GM23338 (cell line): Measurements from ENCODE around the gene C11orf24. TPM values are rescaled to one million over a fixed set of nuclear protein-coding genes. Genes with fewer than 3 reads are reported as not detected.

Source experiments
- ATAC-seq: fragments of 200-7000 bp; cut with Tn5 transposase; 3 replicates; pipeline ENCODE4 v1.9.1; 2020
- DNase-seq: peaks from one replicate; pipeline ENCODE4 v3.0.0-alpha.2; 2015; ENCODE audit warnings: low spot score
- H2AFZ ChIP-seq: fragments of 200-600 bp; sonication (generic); 2 replicates; pipeline ENCODE4 v1.8.0; 2016; ENCODE audit warnings: antibody characterized with exemption, mild to moderate bottlenecking, moderate library complexity
- H3F3A ChIP-seq: fragments of 200-600 bp; sonication (generic); replicated peaks from 2 replicates; pipeline ENCODE4 v1.8.0; 2017; ENCODE audit warnings: antibody characterized with exemption, mixed run types, low read depth
- H3K27ac ChIP-seq: fragments of 200-600 bp; sonication (generic); 2 replicates; pipeline ENCODE4 v1.6.1; 2016; ENCODE audit warnings: low read depth
- H3K27me3 ChIP-seq: fragments of 200-600 bp; sonication (generic); 2 replicates; pipeline ENCODE4 v1.8.0; 2016; ENCODE audit warnings: mild to moderate bottlenecking, mixed run types, moderate library complexity; ENCODE audit not compliant: insufficient read depth
- H3K36me3 ChIP-seq: fragments of 200-600 bp; sonication (generic); 2 replicates; pipeline ENCODE4 v1.8.0; 2016; ENCODE audit warnings: mild to moderate bottlenecking; ENCODE audit not compliant: insufficient read depth
- H3K4me1 ChIP-seq: fragments of 200-600 bp; sonication (generic); 2 replicates; pipeline ENCODE4 v1.8.0; 2016; ENCODE audit warnings: mild to moderate bottlenecking, moderate library complexity; ENCODE audit not compliant: insufficient read depth
- H3K4me2 ChIP-seq: fragments of 200-600 bp; sonication (generic); 2 replicates; pipeline ENCODE4 v1.7.1; 2017; ENCODE audit warnings: mixed run types
- H3K4me3 ChIP-seq: fragments of 200-600 bp; sonication (generic); 2 replicates; pipeline ENCODE4 v1.6.1; 2016; ENCODE audit warnings: mixed run types
- H3K79me2 ChIP-seq: fragments of 200-600 bp; sonication (generic); replicated peaks from 2 replicates; pipeline ENCODE4 v1.8.0; 2017; ENCODE audit warnings: mild to moderate bottlenecking; ENCODE audit not compliant: insufficient read depth
- H3K9me2 ChIP-seq: fragments of 200-600 bp; sonication (generic); 2 replicates; pipeline ENCODE4 v1.8.0; 2017; ENCODE audit not compliant: insufficient read depth
- H4K20me1 ChIP-seq: fragments of 200-600 bp; sonication (generic); replicated peaks from 2 replicates; pipeline ENCODE4 v1.8.0; 2017; ENCODE audit warnings: mild to moderate bottlenecking; ENCODE audit not compliant: insufficient read depth
- H3K27ac Mint-ChIP-seq: 2 replicates; pipeline ENCODE4 v1.8.0; 2020; ENCODE audit warnings: inconsistent platforms, mild to moderate bottlenecking, moderate library complexity, mixed read lengths
- H3K27me3 Mint-ChIP-seq: 3 replicates; pipeline ENCODE4 v1.8.0; 2022; ENCODE audit warnings: low read depth, mild to moderate bottlenecking, moderate library complexity, mixed read lengths, inconsistent platforms; ENCODE audit not compliant: insufficient read depth, poor library complexity
- H3K36me3 Mint-ChIP-seq: 3 replicates; pipeline ENCODE4 v1.8.0; 2021; ENCODE audit warnings: low read depth, mild to moderate bottlenecking, inconsistent platforms, moderate library complexity, mixed read lengths
- H3K4me1 Mint-ChIP-seq: 3 replicates; pipeline ENCODE4 v1.8.0; 2020; ENCODE audit warnings: mild to moderate bottlenecking, inconsistent platforms, mixed read lengths
- H3K4me3 Mint-ChIP-seq: 3 replicates; pipeline ENCODE4 v1.8.0; 2021; ENCODE audit warnings: moderate library complexity, mild to moderate bottlenecking, inconsistent platforms, mixed read lengths
- H3K9me3 Mint-ChIP-seq: 3 replicates; pipeline ENCODE4 v1.8.0; 2020; ENCODE audit warnings: moderate library complexity, mild to moderate bottlenecking, inconsistent platforms, mixed read lengths
- CREB1 ChIP-seq: fragments of 250-450 bp; sonication (Bioruptor Pico); IDR thresholded peaks from 2 replicates; pipeline ENCODE4 v1.5.0; 2020; ENCODE audit warnings: low read depth, mild to moderate bottlenecking, moderate library complexity
- EZH2 ChIP-seq: fragments of 200-600 bp; sonication (generic); IDR thresholded peaks from one replicate; pipeline ENCODE4 v1.8.0; 2017; ENCODE audit warnings: antibody characterized with exemption, mild to moderate bottlenecking, low read depth; ENCODE audit not compliant: unreplicated experiment
- EZH2phosphoT487 ChIP-seq: fragments of 200-600 bp; sonication (generic); IDR thresholded peaks from one replicate; pipeline ENCODE4 v1.8.1; 2018; ENCODE audit warnings: antibody characterized with exemption; ENCODE audit not compliant: unreplicated experiment
- JUNB ChIP-seq: IDR thresholded peaks from one replicate; pipeline ENCODE4 v1.6.1; 2016; ENCODE audit warnings: antibody characterized with exemption; ENCODE audit not compliant: unreplicated experiment
- NANOG ChIP-seq: IDR thresholded peaks from 2 replicates; pipeline ENCODE4 v1.6.1; 2016; ENCODE audit warnings: antibody characterized with exemption, borderline replicate concordance
- POLR2AphosphoS5 ChIP-seq: IDR thresholded peaks from 2 replicates; pipeline ENCODE4 v1.6.1; 2016; ENCODE audit warnings: antibody characterized with exemption, low read depth
- STAT1 ChIP-seq: IDR thresholded peaks from one replicate; pipeline ENCODE4 v1.6.1; 2016; ENCODE audit warnings: antibody characterized with exemption; ENCODE audit not compliant: unreplicated experiment
- ZNF114 ChIP-seq: fragments of 250-450 bp; sonication (Bioruptor Pico); IDR thresholded peaks from 2 replicates; pipeline ENCODE4 v1.5.0; 2020; ENCODE audit warnings: mild to moderate bottlenecking, moderate library complexity
- ZNF331 ChIP-seq: fragments of 250-450 bp; sonication (Bioruptor Pico); IDR thresholded peaks from 2 replicates; pipeline ENCODE4 v1.5.0; 2020; ENCODE audit warnings: low read depth, mild to moderate bottlenecking, moderate library complexity
- ZNF462 ChIP-seq: fragments of 250-450 bp; sonication (Bioruptor Pico); IDR thresholded peaks from 2 replicates; pipeline ENCODE4 v1.5.0; 2020; ENCODE audit warnings: mild to moderate bottlenecking, moderate library complexity
- polyA plus RNA-seq: library from polyadenylated mRNA; unstranded; fragments of >200 nt; fragmentation: Nextera tagmentation; extraction: Ambion mirVana; gene quantifications from 2 replicates; pipeline ENCODE4 v1.2.1, GENCODE V29; 2016
- total RNA-seq: library from RNA; depleted of rRNA; stranded (reverse); fragments of >200 nt; shearing (Covaris generic); gene quantifications from 2 replicates; pipeline ENCODE4 v1.2.3, GENCODE V29; 2014
- TF ChIP-seq, protein P1 (sequence below): IDR thresholded peaks from 2 replicates; pipeline ENCODE4 v1.6.1; 2016; ENCODE audit warnings: antibody characterized with exemption
- TF ChIP-seq, protein P2 (sequence below): IDR thresholded peaks from one replicate; pipeline ENCODE4 v1.6.1; 2018; ENCODE audit warnings: antibody characterized with exemption; ENCODE audit not compliant: unreplicated experiment
- TF ChIP-seq, protein P3 (sequence below), 2 experiments: fragments of 200-600 bp in 1 of 2; sonication (generic) in 1 of 2; conservative IDR thresholded peaks; 2 replicates each; pipeline versions ENCODE4 v1.5.1 to v1.6.1; 2016 to 2017; ENCODE audit warnings: antibody characterized with exemption in 2 of 2, low read depth in 2 of 2, mild to moderate bottlenecking in 2 of 2, moderate library complexity in 1 of 2

Gene C11orf24
- total and polyA plus RNA-seq, 2 experiments from 2014 or later = 49.8 to 57.5 TPM

DNA sequence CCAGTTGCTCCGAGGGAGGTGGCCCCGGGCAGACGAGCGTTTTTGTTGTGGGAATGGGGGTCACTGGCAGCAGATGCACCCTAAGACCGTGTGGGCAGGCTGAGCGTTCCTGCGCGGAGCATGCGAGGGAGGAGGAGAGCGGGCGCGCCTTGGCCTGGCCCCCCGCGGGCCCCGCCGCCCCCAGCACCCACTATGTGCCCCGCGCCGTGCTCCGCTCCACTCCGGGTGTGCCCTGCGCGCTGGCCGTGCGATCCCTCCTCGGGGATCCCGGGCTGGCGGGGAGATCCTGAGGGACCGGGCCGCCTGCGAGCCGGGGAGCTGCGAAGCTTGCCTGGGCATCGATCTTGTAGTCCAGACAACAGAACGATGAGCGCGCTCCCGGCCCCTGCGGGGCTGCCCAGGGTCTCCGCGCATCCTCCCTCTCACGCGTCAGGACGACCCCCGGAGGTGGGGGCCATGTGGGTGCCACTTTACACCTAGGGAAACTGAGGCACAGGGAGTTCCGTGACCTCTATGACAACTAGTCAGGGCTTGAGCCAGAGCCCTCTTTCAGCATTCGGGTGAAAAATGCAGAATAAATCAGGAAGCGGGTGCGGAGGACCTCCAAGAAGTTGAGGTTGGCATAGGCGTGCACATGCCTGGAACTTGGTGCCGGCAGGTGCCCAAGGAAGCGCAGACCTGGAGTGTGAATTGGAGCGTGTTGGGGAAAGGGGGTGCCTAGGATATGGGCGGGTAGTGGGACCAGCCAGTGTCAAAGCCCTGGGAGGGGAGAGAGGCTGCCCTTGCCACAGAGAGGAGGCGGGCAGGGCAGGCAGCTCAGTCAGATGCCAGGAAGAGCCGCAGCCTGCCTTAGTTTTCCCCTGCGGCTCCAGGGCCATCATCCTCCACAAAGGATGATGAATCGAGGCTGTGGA lies 57.3 kb downstream of the C11orf24 start:
- Mint-ChIP-seq H3K4me1 (peaks cover 37% of the 10 kb centered on the region), H3K9me3 (no peaks in the 10 kb centered on the region; the same call in 2 of the 3 replicates), H3K36me3 (peaks cover 2% of the 10 kb centered on the region; the same call in 1 of the 3 replicates), H3K27me3 (peaks cover 25% of the 10 kb centered on the region), H3K4me3 (peak overlapping the region; percentile 75), H3K27ac (no peak overlapping the region)
- ATAC-seq = peak; percentile 10
- peak; percentile 46 for DNase-seq
- Histone ChIP-seq H3K79me2 (peaks cover 31% of the 10 kb centered on the region), H3K27me3 (peaks cover 4% of the 10 kb centered on the region), H2AFZ (no peak overlapping the region), H3K4me1 (peaks cover 10% of the 10 kb centered on the region), H3K4me3 (peak overlapping the region; percentile 80), H3K27ac (peak overlapping the region; percentile 97), H3F3A (no peaks in the 10 kb centered on the region; the same call in 1 of the 2 replicates), H3K9me2 (no peaks in the 10 kb centered on the region), H4K20me1 (peaks cover 19% of the 10 kb centered on the region; the same call in 1 of the 2 replicates), H3K4me2 (peak overlapping the region; percentile 93), H3K36me3 (no peaks in the 10 kb centered on the region)
- TF ChIP-seq POLR2AphosphoS5 (no peak), JUNB (no peak), STAT1 (no peak), EZH2phosphoT487 (no peak), ZNF114 (CRISPR knock-in tag) (no peak), ZNF331 (CRISPR knock-in tag) (no peak), ZNF462 (CRISPR knock-in tag) (no peak), EZH2 (no peak), NANOG (no peak), CREB1 (CRISPR knock-in tag) (no peak)
- TF ChIP-seq, protein P1, sequence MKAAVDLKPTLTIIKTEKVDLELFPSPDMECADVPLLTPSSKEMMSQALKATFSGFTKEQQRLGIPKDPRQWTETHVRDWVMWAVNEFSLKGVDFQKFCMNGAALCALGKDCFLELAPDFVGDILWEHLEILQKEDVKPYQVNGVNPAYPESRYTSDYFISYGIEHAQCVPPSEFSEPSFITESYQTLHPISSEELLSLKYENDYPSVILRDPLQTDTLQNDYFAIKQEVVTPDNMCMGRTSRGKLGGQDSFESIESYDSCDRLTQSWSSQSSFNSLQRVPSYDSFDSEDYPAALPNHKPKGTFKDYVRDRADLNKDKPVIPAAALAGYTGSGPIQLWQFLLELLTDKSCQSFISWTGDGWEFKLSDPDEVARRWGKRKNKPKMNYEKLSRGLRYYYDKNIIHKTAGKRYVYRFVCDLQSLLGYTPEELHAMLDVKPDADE = no peak
- TF ChIP-seq, protein P2, sequence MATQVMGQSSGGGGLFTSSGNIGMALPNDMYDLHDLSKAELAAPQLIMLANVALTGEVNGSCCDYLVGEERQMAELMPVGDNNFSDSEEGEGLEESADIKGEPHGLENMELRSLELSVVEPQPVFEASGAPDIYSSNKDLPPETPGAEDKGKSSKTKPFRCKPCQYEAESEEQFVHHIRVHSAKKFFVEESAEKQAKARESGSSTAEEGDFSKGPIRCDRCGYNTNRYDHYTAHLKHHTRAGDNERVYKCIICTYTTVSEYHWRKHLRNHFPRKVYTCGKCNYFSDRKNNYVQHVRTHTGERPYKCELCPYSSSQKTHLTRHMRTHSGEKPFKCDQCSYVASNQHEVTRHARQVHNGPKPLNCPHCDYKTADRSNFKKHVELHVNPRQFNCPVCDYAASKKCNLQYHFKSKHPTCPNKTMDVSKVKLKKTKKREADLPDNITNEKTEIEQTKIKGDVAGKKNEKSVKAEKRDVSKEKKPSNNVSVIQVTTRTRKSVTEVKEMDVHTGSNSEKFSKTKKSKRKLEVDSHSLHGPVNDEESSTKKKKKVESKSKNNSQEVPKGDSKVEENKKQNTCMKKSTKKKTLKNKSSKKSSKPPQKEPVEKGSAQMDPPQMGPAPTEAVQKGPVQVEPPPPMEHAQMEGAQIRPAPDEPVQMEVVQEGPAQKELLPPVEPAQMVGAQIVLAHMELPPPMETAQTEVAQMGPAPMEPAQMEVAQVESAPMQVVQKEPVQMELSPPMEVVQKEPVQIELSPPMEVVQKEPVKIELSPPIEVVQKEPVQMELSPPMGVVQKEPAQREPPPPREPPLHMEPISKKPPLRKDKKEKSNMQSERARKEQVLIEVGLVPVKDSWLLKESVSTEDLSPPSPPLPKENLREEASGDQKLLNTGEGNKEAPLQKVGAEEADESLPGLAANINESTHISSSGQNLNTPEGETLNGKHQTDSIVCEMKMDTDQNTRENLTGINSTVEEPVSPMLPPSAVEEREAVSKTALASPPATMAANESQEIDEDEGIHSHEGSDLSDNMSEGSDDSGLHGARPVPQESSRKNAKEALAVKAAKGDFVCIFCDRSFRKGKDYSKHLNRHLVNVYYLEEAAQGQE = no peak
- TF ChIP-seq, protein P3, sequence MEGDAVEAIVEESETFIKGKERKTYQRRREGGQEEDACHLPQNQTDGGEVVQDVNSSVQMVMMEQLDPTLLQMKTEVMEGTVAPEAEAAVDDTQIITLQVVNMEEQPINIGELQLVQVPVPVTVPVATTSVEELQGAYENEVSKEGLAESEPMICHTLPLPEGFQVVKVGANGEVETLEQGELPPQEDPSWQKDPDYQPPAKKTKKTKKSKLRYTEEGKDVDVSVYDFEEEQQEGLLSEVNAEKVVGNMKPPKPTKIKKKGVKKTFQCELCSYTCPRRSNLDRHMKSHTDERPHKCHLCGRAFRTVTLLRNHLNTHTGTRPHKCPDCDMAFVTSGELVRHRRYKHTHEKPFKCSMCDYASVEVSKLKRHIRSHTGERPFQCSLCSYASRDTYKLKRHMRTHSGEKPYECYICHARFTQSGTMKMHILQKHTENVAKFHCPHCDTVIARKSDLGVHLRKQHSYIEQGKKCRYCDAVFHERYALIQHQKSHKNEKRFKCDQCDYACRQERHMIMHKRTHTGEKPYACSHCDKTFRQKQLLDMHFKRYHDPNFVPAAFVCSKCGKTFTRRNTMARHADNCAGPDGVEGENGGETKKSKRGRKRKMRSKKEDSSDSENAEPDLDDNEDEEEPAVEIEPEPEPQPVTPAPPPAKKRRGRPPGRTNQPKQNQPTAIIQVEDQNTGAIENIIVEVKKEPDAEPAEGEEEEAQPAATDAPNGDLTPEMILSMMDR (conservative IDR thresholded peaks at IDR 0.05; ENCODE audit: low read depth in 2 of 2) = no peak
